Body of pancreas (tissue), 4 donors: Measurements from ENCODE around the gene LAMA5.

Experiments used
- POLR2A ChIP-seq, 3 donors: fragments of 450-650 bp; IDR thresholded peaks; one replicate each; pipeline ENCODE4 v1.6.1; 2016; ENCODE audit warnings: antibody characterized with exemption in 3 of 3, mild to moderate bottlenecking in 2 of 3
- TF ChIP-seq, protein P1 (sequence below), 7 experiments: fragments of 450-650 bp in 4 of 7; fragments of 200-600 bp in 3 of 7; sonication (generic) in 3 of 7; IDR thresholded peaks; one replicate each; pipeline ENCODE4 v1.5.1; 2016 to 2019; ENCODE audit warnings: antibody characterized with exemption in 7 of 7

DNA sequence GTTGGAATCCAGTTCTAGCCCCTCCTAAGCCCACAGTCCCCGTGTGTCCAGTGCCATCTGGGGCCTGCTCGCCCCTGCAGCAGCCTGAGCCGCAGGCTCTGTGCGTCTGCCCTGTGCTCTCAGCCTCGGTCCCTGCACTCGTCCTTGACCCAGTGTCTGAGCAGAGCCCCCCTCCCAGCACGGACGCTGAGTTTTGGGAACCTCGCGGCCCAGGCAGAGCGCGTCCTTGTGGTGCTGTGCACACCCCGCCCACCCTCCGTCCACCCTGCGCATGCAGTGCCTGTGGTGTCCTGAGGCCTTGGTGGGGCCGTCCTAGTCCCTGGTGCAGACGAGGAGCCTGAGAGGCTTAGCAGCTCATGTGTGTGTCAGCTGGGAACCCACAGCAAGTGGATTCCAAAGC is 97.2 kb downstream of the LAMA5 start:
- no peak for TF ChIP-seq POLR2A (IDR thresholded peaks at IDR 0.05)
- TF ChIP-seq, protein P1, sequence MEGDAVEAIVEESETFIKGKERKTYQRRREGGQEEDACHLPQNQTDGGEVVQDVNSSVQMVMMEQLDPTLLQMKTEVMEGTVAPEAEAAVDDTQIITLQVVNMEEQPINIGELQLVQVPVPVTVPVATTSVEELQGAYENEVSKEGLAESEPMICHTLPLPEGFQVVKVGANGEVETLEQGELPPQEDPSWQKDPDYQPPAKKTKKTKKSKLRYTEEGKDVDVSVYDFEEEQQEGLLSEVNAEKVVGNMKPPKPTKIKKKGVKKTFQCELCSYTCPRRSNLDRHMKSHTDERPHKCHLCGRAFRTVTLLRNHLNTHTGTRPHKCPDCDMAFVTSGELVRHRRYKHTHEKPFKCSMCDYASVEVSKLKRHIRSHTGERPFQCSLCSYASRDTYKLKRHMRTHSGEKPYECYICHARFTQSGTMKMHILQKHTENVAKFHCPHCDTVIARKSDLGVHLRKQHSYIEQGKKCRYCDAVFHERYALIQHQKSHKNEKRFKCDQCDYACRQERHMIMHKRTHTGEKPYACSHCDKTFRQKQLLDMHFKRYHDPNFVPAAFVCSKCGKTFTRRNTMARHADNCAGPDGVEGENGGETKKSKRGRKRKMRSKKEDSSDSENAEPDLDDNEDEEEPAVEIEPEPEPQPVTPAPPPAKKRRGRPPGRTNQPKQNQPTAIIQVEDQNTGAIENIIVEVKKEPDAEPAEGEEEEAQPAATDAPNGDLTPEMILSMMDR (IDR thresholded peaks at IDR 0.05) = no peak
